Keratinocyte (primary cell): ENCODE data around the gene REPS1. TPM values are rescaled to one million over a fixed set of nuclear protein-coding genes. Genes with fewer than 3 reads are reported as not detected.

Experiments
- DNase-seq: peaks from one replicate; pipeline ENCODE4 v3.0.0-alpha.2; 2011; ENCODE audit warnings: low read depth, missing footprints, low spot score
- FAIRE-seq: peaks from 2 replicates; lab custom pipeline; 2011; peaks lifted over from hg19 to GRCh38; lab: Jason Lieb, UNC
- H2AFZ ChIP-seq: 2 replicates; pipeline ENCODE4 v1.6.0; 2012; ENCODE audit warnings: low read length, control low read depth, inconsistent platforms; ENCODE audit not compliant: control insufficient read depth
- H3K27ac ChIP-seq: 2 replicates; pipeline ENCODE4 v1.5.1; 2011; ENCODE audit warnings: low read length; ENCODE audit not compliant: control insufficient read depth, insufficient read depth
- H3K27me3 ChIP-seq: 3 replicates; pipeline ENCODE4 v1.6.0; 2011; ENCODE audit warnings: low read length; ENCODE audit not compliant: control insufficient read depth, insufficient read depth; ENCODE audit errors: extremely low read depth
- H3K36me3 ChIP-seq, 2 experiments: 2 replicates in 1 of 2; 3 replicates in 1 of 2; pipeline ENCODE4 v1.5.1; 2011; ENCODE audit warnings: low read length in 2 of 2, mild to moderate bottlenecking in 1 of 2; ENCODE audit not compliant: control insufficient read depth in 2 of 2, insufficient read depth in 2 of 2; ENCODE audit errors: extremely low read depth in 1 of 2
- H3K4me1 ChIP-seq: 3 replicates; pipeline ENCODE4 v1.5.1; 2011; ENCODE audit warnings: low read length; ENCODE audit not compliant: control insufficient read depth, insufficient read depth; ENCODE audit errors: extremely low read depth
- H3K4me2 ChIP-seq: 3 replicates; pipeline ENCODE4 v1.6.0; 2011; ENCODE audit warnings: low read depth, low read length; ENCODE audit not compliant: control insufficient read depth, insufficient read depth; ENCODE audit errors: extremely low read depth
- H3K4me3 ChIP-seq, 3 experiments: fragments of 200-600 bp in 1 of 3; sonication (generic) in 1 of 3; 2 replicates in 2 of 3; 3 replicates in 1 of 3; pipeline ENCODE4 v1.5.1; 2011 to 2016; ENCODE audit warnings: low read length in 3 of 3, mild to moderate bottlenecking in 3 of 3, control low read depth in 2 of 3, inconsistent platforms in 1 of 3, low read depth in 1 of 3, mixed read lengths in 1 of 3, mixed run types in 1 of 3, moderate library complexity in 1 of 3; ENCODE audit not compliant: control insufficient read depth in 2 of 3, insufficient read depth in 2 of 3; ENCODE audit errors: extremely low read depth in 1 of 3
- H3K79me2 ChIP-seq: 2 replicates; pipeline ENCODE4 v1.6.0; 2012; ENCODE audit warnings: low read length; ENCODE audit not compliant: control insufficient read depth, insufficient read depth
- H3K9ac ChIP-seq: 3 replicates; pipeline ENCODE4 v1.6.0; 2011; ENCODE audit warnings: low read length; ENCODE audit not compliant: control insufficient read depth, insufficient read depth; ENCODE audit errors: extremely low read depth
- H3K9me1 ChIP-seq: 3 replicates; pipeline ENCODE4 v1.6.0; 2011; ENCODE audit warnings: low read length; ENCODE audit not compliant: control insufficient read depth, insufficient read depth; ENCODE audit errors: extremely low read depth
- H3K9me3 ChIP-seq: 2 replicates; pipeline ENCODE4 v1.5.1; 2012; ENCODE audit warnings: low read depth, low read length; ENCODE audit not compliant: control insufficient read depth
- H4K20me1 ChIP-seq: 3 replicates; pipeline ENCODE4 v1.6.0; 2011; ENCODE audit warnings: low read length; ENCODE audit not compliant: control insufficient read depth, insufficient read depth; ENCODE audit errors: extremely low read depth
- CTCF ChIP-seq, 3 experiments: IDR thresholded peaks in 1 of 3; conservative IDR thresholded peaks in 1 of 3; optimal IDR thresholded peaks in 1 of 3; 2 replicates in 2 of 3; 3 replicates in 1 of 3; pipeline versions ENCODE3 to v1.5.1; 2011; ENCODE audit warnings: low read length in 3 of 3, mild to moderate bottlenecking in 3 of 3, moderate library complexity in 2 of 3, control low read depth in 1 of 3, inconsistent platforms in 1 of 3; ENCODE audit not compliant: insufficient read depth in 2 of 3; ENCODE audit errors: extremely low read depth in 1 of 3
- EZH2 ChIP-seq: IDR thresholded peaks from one replicate; pipeline ENCODE4 v1.6.1; 2012; ENCODE audit warnings: inconsistent platforms, mild to moderate bottlenecking, low read length, moderate library complexity
- dilution Hi-C: fragments of 300-500 bp; cut with MboI; formaldehyde crosslinking; loops from one replicate; pipeline ENCODE4 v1.7.0; 2020; ENCODE audit warnings: low sequenced_read_pairs; ENCODE audit not compliant: extremely low pct_ligation_motif_present
- polyA plus RNA-seq, 5 experiments: library from polyadenylated mRNA; depleted of rRNA in 3 of 5; stranded (reverse) in 3 of 5; stranded (forward) in 1 of 5; unstranded in 1 of 5; fragments of >200 nt; gene quantifications; 1 replicate in 1 of 5; 2 replicates in 3 of 5; 3 replicates in 1 of 5; pipeline versions ENCODE4 v1.2.1 to v1.2.3, GENCODE V29; 2011 to 2012; ENCODE audit warnings: missing spikeins in 2 of 5, low read depth in 1 of 5, low replicate concordance in 1 of 5

The REPS1 gene
- polyA plus RNA-seq, 1 donor (not counting 4 experiments of a cell fraction or from before 2014, with no cell fraction given), result 61.3 TPM

GRCh38 chr6:138979813-138980668, 8.0 kb downstream of the REPS1 start:
- dilution Hi-C loops, result no loop called here
- Histone ChIP-seq H3K9me1 (peaks cover 6% of the 10 kb centered on the region), H3K36me3 (no peaks in the 10 kb centered on the region), H3K9ac (no peak overlapping the region), H3K4me3 (no peak overlapping the region), H3K4me2 (no peak overlapping the region), H3K9me3 (no peaks in the 10 kb centered on the region), H3K79me2 (peaks cover 99% of the 10 kb centered on the region), H3K27ac (no peak overlapping the region), H4K20me1 (peaks cover 2% of the 10 kb centered on the region), H3K27me3 (no peaks in the 10 kb centered on the region), H2AFZ (no peak overlapping the region), H3K4me1 (peaks cover 26% of the 10 kb centered on the region)
- TF ChIP-seq CTCF (optimal IDR thresholded peaks at IDR 0.05 in 1 of 3, IDR thresholded peaks at IDR 0.05 in 1 of 3, conservative IDR thresholded peaks at IDR 0.05 in 1 of 3; ENCODE audit: extremely low read depth in 1 of 3, insufficient read depth in 2 of 3, low read length in 3 of 3) (no peak), EZH2 (no peak)
- no peak for DNase-seq
- FAIRE-seq, result no peak

DNA sequence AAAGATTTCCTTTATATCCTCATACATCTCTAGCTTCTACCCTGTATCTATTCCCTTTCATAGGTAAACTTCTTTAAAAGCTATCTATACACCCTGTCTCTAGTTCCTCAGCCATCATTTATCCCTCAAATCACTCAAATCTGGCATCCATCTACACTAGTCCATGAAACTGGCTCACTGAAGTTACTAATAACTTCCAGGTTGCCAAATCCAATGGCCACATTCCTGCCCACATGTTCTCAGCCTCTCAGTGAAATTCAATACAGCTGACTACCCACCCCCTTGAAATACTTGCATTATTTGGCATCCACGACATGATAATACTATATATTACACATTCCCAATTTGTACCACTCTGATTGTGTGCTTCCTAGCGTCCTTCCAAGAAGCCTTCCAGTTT, 8.7 kb downstream of the REPS1 start:
- H3K4me1 ChIP-seq, result peaks cover 26% of the 10 kb centered on the region

More for the DNA sequence above, 8.7 kb downstream of the REPS1 start:
- H3K36me3 ChIP-seq, result no peaks in the 10 kb centered on the region
- peaks cover 99% of the 10 kb centered on the region for H3K79me2 ChIP-seq
- no peak overlapping the region for H3K9ac ChIP-seq
- H3K27ac ChIP-seq, result no peak overlapping the region
- no peak for DNase-seq
- TF ChIP-seq EZH2 (no peak), CTCF (optimal IDR thresholded peaks at IDR 0.05 in 1 of 3, IDR thresholded peaks at IDR 0.05 in 1 of 3, conservative IDR thresholded peaks at IDR 0.05 in 1 of 3; ENCODE audit: extremely low read depth in 1 of 3, insufficient read depth in 2 of 3, low read length in 3 of 3) (no peak)
- H4K20me1 ChIP-seq, result peaks cover 2% of the 10 kb centered on the region
- H3K9me1 ChIP-seq, result peaks cover 7% of the 10 kb centered on the region
- FAIRE-seq, result no peak
- H3K4me3 ChIP-seq, result no peak overlapping the region
- H2AFZ ChIP-seq, result no peak overlapping the region
- H3K9me3 ChIP-seq, result no peaks in the 10 kb centered on the region
- no peaks in the 10 kb centered on the region for H3K27me3 ChIP-seq
- no peak overlapping the region for H3K4me2 ChIP-seq
- dilution Hi-C loops, result no loop called here
